ENCODE measurements around the gene GPR151.

Gene GPR151

GRCh38 chr5:146519554-146519953, 3.6 kb upstream of the GPR151 start:
- no peak for DNase-seq

GRCh38 chr5:146515473-146516150, 378 bp downstream of the GPR151 start:
- no peak for DNase-seq

- DNase-seq = no peak
Observed at GRCh38 chr5:146514575-146514974, 1.4 kb downstream of the GPR151 start.

- DNase-seq = no peak
Observed at GRCh38 chr5:146513462-146513861, 2.5 kb downstream of the GPR151 start.

- no peak for DNase-seq
Observed at GRCh38 chr5:146510559-146511125, 5.3 kb downstream of the GPR151 start.

GRCh38 chr5:146507428-146507827, 8.6 kb downstream of the GPR151 start:
- no peak for DNase-seq

GRCh38 chr5:146499680-146500079, 16.3 kb downstream of the GPR151 start:
- DNase-seq = no peak

GRCh38 chr5:146494656-146495055, 21.3 kb downstream of the GPR151 start:
- no peak for DNase-seq

- DNase-seq = no peak
Observed at GRCh38 chr5:146490089-146490843, 25.7 kb downstream of the GPR151 start.

- DNase-seq = no peak
Observed at GRCh38 chr5:146484714-146485391, 31.1 kb downstream of the GPR151 start.

GRCh38 chr5:146482775-146483174, 33.2 kb downstream of the GPR151 start:
- no peak for DNase-seq

- no peak for DNase-seq
Observed at GRCh38 chr5:146475906-146476305, 40.1 kb downstream of the GPR151 start.

GRCh38 chr5:146475190-146475780, 40.7 kb downstream of the GPR151 start:
- no peak for DNase-seq

GRCh38 chr5:146474065-146474464, 41.9 kb downstream of the GPR151 start:
- no peak for DNase-seq

- no peak for DNase-seq
Observed at GRCh38 chr5:146467760-146468159, 48.2 kb downstream of the GPR151 start.

GRCh38 chr5:146466521-146467349, 49.3 kb downstream of the GPR151 start:
- no peak for DNase-seq

- DNase-seq = no peak
Observed at GRCh38 chr5:146463446-146463845, 52.5 kb downstream of the GPR151 start.

Measured in NCI-H1436 (cell line).